ENCODE measurements around the gene STUM.
"Not testable (repeated sequence)": the region's sequence is repeated elsewhere in the genome, so short reads cannot be mapped to it uniquely, and the experiment has no call there.

Gene STUM

GRCh38 chr1:226606311-226607267, 58.0 kb downstream of the STUM start:
- DNase-seq: no peak

DNA sequence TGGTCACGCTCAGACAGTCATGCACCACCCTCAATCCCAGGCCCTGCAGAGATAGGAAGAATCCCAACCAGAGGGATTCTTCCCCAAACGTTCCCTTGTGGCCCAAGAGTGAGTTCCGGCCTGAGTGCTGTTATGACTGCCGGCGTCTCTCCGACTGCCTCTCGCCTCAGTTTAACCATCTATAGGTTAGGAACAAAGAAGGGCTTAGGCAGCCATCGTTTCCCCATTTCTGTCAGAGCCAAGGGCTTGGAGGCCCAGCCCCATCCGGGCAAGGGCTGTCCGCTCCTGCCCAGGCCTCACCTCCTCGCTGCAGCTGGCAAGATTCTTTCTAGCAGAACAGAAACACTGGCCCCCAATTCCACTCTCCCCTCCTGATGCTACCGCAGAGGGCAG, 58.7 kb downstream of the STUM start:
- DNase-seq: no peak

- no peak for DNase-seq
Measured at GRCh38 chr1:226607821-226608220, 59.3 kb downstream of the STUM start.

- peak; percentile 70 for DNase-seq
Measured at GRCh38 chr1:226608699-226609505, 60.3 kb downstream of the STUM start.

GRCh38 chr1:226609836-226610455, 61.4 kb downstream of the STUM start:
- no peak for DNase-seq

DNA sequence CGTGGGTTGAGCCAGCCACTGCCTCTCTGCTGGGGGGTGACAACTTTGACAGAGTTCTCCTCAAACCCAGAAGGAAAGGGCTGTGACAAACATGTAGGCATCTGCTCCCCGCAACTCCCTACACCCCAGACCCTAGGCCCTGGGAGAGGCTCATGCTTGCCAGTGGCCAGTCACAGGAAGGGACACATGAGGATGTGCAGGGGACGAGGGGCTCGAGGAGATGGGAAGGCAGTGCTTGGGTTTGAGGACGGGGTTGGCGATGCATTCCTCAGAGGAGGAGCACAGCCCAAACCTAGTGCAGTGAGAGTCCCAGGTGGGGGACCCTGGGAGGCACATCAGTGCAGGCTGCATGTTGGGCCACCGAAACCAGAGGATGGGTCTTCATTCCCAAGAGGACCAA, 62.1 kb downstream of the STUM start:
- no peak for DNase-seq

DNA sequence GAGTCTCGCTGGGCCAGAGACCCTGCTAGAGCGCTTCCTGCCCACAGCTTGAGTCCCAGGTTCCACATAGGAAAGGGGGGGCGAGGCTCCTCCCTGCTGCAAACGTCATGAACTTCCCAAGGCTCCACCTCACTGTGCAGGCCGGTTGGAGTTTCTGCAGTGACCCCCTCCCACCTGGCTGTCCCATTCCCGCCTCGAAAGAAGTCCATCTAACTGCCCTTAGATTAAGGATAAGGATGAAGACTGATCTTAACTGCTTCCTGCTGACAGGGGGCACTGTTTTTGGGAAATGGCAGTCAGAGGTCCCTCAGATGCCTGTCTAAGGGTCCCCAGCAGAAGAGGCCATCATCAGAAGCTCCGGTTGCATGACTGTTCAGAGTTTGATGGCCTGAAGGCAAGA, 62.7 kb downstream of the STUM start:
- DNase-seq: no peak

GRCh38 chr1:226611980-226612379, 63.4 kb downstream of the STUM start:
- not testable (repeated sequence) for DNase-seq

GRCh38 chr1:226615876-226616275, 67.3 kb downstream of the STUM start:
- no peak for DNase-seq

- DNase-seq: no peak
Measured at GRCh38 chr1:226616636-226617035, 68.1 kb downstream of the STUM start.

- DNase-seq: no peak
Measured at GRCh38 chr1:226617109-226617508, 68.5 kb downstream of the STUM start.

GRCh38 chr1:226617719-226618118, 69.2 kb downstream of the STUM start:
- DNase-seq: not testable (repeated sequence)

DNA sequence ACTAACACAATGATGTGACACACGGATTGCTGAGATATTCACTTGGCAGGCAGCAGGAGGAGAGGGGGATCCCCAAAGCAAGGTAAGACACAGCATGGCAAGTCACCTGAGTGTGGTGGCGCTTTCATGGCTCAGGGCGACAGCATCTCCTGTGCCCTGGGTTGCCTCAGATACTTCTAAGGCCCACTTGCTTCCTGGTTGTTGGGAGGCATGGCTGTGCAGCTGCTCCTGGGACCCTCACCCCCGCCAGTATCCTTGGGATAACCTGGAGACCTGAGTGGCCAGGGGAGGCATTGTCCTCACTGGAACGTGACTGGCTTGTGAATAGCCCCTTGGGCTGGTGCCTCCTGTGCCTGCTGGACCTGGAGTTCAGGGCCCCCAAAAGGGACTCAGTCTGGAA, 69.8 kb downstream of the STUM start:
- no peak for DNase-seq

GRCh38 chr1:226619031-226619430, 70.5 kb downstream of the STUM start:
- no peak for DNase-seq

DNA sequence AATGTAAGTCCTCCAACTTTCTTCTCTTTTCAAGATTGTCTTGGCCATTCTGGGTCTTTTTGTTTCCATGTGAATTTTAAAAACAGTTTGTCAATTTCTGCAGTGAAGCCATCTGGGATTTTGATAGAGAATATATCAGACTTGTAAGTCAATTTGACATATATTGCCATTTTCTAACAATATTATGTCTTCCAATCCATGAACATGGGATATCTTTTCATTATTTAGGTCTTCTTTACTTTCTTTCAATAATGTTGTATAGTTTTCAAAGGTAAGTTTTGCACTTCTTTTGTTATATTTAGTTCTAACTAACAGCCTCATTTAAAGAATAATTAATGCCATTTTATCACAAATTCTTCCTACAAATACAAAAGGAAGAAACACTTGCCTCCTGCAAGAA, 73.4 kb downstream of the STUM start:
- no peak for DNase-seq

GRCh38 chr1:226624526-226624925, 76.0 kb downstream of the STUM start:
- no peak for DNase-seq

GRCh38 chr1:226625326-226625725, 76.8 kb downstream of the STUM start:
- DNase-seq: no peak

GRCh38 chr1:226625832-226626576, 77.4 kb downstream of the STUM start:
- DNase-seq: no peak

DNA sequence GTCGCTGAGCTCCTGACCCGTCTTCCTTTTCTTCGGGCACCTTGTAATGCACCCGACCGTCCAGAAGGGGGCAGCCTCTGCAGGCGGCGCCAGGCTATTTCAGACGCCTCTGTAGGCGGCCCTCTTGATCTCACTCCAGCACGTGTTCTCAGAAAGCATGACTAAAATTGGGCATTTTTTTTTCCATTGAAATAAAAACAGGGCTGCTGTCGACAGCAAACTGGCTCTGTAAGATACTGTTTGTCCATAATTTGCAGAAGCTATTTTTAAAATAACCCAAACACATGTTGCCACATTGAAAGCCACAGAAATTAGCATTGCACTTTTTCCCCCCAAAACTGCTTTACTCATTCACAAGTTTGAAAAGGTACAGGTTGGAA, 78.0 kb downstream of the STUM start:
- DNase-seq: peak; percentile 78

DNA sequence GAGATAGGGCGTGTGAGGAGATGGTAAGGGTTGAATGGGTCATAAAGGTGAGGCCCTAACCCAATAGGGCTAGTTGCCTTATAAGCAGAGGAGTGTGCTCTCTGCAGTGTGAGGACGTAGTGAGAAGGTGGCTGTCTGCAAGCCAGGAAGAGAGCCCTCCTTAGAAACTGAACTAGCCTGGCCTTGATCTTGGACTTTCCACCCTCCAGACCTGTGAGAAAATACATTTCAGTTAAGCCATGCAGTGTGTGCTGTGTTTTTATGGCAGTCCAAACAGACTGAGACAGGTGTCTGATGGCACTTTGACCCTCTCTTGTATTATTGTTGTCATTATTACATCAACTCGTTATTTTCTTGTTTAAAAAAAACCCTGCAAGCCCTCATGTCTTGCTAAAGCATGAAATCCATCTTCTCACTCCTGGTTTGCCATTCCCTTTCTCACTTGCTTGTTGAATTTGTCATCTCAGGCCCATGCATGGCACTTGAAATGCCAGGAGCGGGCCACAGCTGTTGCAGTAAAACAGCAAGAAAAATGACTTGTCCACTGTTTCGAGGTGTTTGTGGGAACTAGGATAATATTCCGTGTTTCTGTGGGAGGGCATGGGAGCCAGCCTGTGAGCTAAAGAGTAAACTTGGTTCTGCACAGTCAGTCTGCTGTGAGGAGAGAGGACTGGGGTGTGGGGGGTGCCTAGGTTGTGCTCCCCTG, 78.6 kb downstream of the STUM start:
- DNase-seq: no peak

DNA sequence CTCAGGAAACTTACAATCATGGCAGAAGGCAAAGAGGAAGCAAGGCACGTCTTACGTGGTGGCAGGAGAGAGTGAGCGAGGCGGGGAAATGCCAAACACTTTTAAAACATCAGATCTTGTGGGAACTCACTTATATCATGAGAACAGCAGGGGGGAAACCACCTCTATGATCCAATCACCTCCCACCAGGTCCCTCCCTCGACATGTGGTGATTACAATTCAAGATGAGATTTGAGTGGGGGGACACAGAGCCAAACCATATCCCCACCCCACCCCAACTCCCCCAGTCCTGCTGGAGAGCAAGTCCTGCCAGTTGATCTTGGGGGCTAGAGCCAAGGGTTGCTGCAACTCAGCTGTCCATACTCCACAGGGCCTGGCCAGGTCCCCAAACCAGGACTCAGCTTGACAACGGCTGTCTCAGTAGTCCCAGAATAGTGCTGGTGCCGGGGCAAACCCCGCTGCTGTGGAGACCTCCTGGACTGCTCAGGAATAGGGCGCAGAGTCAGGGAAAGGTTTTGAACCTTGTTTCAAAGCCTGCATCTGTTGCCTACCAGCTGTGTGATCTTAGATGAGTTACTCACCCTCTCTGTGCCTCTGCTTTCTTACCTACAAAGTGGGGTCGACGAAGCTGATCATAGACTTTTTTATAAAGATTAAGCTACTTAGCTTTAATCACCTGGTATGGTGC, 79.5 kb downstream of the STUM start:
- no peak for DNase-seq

Measured in CD4-positive, alpha-beta T cell treated with Interleukin-12 subunit alpha and Interleukin-12 subunit beta, for 1 hour (primary cell).